Measurements from ENCODE around the gene ANGPTL8.

Gene ANGPTL8

DNA sequence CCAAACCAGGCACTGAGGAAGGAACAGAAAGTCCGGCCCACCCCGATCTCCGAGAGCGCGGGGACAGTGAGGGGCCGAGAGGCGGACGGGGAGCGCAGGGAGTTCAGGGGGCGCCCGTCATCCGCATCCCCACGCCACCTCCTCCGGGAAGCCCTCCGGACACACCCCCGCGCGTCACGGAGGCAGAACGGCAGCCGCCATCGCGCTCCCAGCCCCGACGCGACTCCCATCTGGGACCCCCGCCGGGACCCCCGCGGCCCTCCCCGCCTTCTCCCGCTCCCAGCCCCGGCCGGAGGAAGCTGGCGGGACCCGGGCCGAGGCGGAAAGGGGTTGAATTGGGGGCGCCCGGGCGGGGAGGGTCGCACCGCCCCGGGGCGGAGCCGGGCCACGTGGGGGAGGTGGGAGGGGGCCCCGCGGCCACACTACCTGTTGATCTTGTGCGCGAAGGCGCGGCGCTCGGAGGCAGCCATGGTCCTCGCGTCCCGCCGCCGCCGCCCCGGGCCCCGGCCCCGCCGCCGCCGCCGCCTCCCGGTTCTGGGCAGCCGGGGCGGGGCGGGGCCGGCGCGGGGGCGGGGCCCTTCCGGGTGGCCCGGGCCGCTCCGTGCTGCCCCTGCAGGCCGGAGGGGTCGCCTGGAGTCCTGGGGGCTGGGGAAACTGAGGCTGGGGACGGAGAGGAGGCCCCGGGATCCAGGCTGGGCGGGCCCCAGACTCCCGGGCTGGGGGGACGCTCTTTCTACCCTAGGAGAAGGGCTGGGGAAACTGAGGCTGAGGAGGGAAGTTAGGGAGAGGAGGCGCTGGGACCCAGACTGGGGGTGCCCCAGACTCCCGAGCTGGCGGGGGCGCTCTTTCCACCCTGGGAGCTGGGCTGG lies 22.8 kb downstream of the ANGPTL8 start, which contains the start of gene DOCK6:
DOCK6 (minus strand) TSS at position 554 of the 869 bp plus-strand sequence; CDS start at position 470, 84 bp downstream.
- TF ChIP-seq, protein P1, sequence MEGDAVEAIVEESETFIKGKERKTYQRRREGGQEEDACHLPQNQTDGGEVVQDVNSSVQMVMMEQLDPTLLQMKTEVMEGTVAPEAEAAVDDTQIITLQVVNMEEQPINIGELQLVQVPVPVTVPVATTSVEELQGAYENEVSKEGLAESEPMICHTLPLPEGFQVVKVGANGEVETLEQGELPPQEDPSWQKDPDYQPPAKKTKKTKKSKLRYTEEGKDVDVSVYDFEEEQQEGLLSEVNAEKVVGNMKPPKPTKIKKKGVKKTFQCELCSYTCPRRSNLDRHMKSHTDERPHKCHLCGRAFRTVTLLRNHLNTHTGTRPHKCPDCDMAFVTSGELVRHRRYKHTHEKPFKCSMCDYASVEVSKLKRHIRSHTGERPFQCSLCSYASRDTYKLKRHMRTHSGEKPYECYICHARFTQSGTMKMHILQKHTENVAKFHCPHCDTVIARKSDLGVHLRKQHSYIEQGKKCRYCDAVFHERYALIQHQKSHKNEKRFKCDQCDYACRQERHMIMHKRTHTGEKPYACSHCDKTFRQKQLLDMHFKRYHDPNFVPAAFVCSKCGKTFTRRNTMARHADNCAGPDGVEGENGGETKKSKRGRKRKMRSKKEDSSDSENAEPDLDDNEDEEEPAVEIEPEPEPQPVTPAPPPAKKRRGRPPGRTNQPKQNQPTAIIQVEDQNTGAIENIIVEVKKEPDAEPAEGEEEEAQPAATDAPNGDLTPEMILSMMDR (conservative IDR thresholded peaks at IDR 0.05; ENCODE audit: low read length) = peak; percentile 44
- H3K4me3 ChIP-seq (ENCODE audit: low read length) = peak within 1 kb of the TSS; percentile 73
- no peak for DNase-seq (ENCODE audit: low read depth)

DNA sequence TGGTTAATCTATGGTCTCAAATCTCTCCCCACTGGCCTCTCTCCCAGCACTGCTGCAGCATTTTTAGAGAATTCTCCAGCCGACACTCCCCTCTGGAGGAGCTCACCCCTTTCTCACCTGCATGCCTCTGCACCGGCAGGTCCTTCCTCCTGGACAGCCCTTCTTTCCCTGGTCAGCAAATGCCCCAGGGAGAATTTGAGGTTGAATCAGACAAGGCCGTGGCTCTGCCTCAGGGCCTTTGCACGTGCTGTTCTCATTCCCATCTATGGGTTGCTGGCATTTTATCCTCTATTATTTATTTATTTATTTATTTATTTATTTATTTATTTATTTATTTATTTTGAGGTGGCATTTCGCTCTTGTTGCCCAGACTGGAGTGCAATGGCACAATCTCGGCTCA lies 24.3 kb downstream of the ANGPTL8 start:
- TF ChIP-seq, protein P1 (conservative IDR thresholded peaks at IDR 0.05; ENCODE audit: low read length) = no peak
- DNase-seq (ENCODE audit: low read depth) = no peak
- H3K4me3 ChIP-seq (ENCODE audit: low read length) = no peak overlapping the region

DNA sequence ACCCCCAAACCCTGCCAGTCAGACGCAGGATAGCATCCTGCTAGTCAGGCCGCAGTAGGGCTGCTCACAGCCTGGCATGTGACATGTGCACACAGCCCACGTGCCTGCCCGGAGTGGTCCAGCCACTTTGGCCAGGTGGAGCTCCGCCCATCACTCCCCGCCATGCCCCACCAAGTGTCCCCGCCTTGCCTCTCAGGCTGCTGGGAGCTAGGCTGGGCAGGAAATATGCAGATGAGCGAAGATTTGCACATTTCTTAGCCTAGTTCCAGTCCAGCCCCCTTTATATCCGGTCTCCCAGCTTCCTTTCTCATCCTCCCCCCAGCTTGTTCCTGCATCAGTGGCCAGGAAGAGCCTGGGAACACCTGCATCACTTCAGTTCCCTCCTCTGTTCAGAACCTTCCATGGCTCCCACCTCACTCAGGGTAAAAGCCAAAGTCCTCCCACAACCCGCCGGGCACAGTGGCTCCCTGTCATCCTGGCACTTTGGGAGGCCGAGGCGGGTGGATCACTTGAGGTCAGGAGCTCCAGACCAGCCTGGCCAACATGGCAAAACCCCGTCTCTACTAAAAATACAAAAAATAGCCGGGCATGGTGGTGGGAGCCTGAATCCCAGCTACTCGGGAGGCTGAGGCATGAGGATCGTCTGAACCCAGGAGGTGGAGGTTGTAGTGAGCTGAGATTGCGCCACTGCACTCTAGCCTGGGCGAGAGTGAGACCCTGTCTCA lies 25.2 kb downstream of the ANGPTL8 start:
- H3K4me3 ChIP-seq (ENCODE audit: low read length) = no peak overlapping the region
- no peak for DNase-seq (ENCODE audit: low read depth)
- TF ChIP-seq, protein P1 (conservative IDR thresholded peaks at IDR 0.05; ENCODE audit: low read length) = no peak

DNA sequence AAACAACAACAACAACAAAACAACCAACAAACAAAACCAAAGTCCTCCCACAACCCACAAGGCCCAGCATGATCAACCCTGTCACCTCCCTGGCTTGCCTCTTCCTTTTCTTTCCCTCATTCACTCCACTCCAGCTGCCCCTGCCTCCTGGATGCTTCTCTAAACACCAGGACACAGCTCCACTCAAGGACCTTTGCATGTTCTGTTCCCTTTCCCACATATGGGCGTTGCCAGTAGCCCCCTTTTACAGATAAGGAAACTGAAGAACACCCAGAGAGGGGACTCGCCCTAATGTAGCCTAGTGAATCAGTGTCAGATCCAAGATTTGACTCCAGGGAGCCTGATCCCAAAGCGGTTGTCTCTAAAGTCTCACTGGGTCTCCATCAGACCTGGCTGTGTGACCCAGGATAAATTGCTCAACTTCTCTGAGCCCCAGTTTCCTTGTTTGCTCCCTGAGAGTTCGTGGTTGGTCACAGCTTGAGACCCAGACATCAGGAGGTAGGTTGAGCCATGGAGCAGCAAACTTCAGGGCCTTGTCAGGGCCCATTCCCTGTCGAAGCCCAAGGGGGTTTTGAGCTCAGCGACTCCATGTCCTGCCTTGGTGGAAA lies 25.9 kb downstream of the ANGPTL8 start:
- no peak for DNase-seq (ENCODE audit: low read depth)
- TF ChIP-seq, protein P1 (conservative IDR thresholded peaks at IDR 0.05; ENCODE audit: low read length) = no peak
- no peak overlapping the region for H3K4me3 ChIP-seq (ENCODE audit: low read length)

DNA sequence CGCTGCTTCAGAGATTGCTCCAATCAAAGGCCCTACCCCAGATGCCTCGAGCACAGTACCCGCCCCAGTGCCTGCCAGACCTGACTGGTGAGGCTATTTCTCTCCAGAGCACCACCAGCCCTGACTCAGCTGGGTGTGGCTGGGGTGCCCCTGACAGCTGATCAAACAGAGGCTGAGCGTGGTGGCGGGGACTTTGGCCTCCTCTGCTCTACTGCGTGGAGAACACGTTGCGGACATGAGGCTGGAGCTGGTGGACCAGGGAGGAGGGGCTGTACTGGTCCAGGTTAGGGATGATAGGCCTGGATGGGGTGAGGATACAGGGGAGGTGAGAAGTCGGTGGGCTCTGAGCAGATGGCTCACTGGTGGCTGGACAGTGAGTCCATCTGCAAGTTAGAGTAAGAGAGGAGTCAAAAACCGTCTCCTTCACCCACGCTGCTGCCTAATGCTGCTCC lies 26.4 kb downstream of the ANGPTL8 start:
- H3K4me3 ChIP-seq (ENCODE audit: low read length) = no peak overlapping the region
- TF ChIP-seq, protein P1 (conservative IDR thresholded peaks at IDR 0.05; ENCODE audit: low read length) = no peak

DNA sequence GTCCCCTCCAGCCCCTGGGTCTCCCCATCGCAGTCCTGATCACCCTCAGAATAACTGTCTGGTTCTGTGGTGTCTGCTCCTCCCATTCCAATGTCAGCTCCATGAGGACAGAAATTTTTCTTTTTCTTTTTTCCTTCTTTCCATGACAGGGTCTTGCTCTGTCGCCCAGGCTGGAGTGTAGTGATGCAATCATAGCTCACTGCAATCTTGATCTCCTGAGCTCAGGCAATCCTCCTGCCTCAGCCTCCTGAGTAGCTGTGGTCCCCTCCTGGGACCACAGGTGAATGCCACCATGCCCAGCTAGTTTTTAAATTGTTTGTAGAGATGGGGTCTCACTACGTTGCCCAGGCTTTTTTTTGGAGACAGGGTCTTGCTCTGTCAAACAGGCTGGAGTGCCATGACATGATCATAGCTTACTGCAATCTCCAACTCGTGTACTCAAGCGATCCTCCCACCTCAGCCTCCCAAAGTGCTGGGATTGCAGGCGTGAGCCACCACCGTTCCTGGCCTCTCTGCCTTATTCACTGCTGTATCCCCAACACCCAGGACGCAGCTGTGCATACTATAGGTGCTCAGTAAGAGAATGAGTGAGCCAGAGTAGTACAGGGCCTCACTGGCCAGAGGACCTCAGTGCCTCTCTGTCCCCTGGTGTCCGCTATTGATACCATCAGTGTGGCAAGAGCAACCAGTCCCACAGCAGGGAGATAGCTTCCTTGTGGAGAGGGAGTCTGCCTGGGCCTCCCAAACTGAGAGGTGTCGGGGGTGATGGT lies 28.1 kb downstream of the ANGPTL8 start:
- H3K4me3 ChIP-seq (ENCODE audit: low read length) = no peak overlapping the region
- TF ChIP-seq, protein P1 (conservative IDR thresholded peaks at IDR 0.05; ENCODE audit: low read length) = no peak
- DNase-seq (ENCODE audit: low read depth) = no peak

More for the DNA sequence above, 26.4 kb downstream of the ANGPTL8 start:
- no peak for DNase-seq (ENCODE audit: low read depth)

Data from AG10803 (cell line).